Esophagus (tissue), 2 donors: ENCODE measurements around the gene RPL28. TPM values are rescaled to one million over a fixed set of nuclear protein-coding genes. Genes with fewer than 3 reads are reported as not detected.
"Not testable (repeated sequence)": the region's sequence is repeated elsewhere in the genome, so short reads cannot be mapped to it uniquely, and the experiment has no call there.

ENCODE experiments used
- H3K27ac ChIP-seq, 2 donors: one replicate each; pipeline ENCODE4 v1.5.1; 2013; ENCODE audit warnings: low read depth in 2 of 2, mild to moderate bottlenecking in 2 of 2, inconsistent platforms in 1 of 2, low read length in 1 of 2, moderate library complexity in 1 of 2
- H3K27me3 ChIP-seq, 2 donors: one replicate each; pipeline ENCODE4 v1.6.1; 2013; ENCODE audit warnings: low read length in 2 of 2, control low read depth in 1 of 2, mild to moderate bottlenecking in 1 of 2; ENCODE audit not compliant: insufficient read depth in 2 of 2, control insufficient read depth in 1 of 2
- H3K36me3 ChIP-seq, 2 donors: one replicate each; pipeline ENCODE4 v1.6.1; 2013; ENCODE audit warnings: low read length in 1 of 2; ENCODE audit not compliant: control insufficient read depth in 2 of 2, insufficient read depth in 2 of 2
- H3K4me1 ChIP-seq, 2 donors: one replicate each; pipeline ENCODE4 v1.6.1; 2013; ENCODE audit warnings: low read length in 1 of 2; ENCODE audit not compliant: control insufficient read depth in 2 of 2, insufficient read depth in 2 of 2
- H3K4me3 ChIP-seq, 2 donors: one replicate each; pipeline ENCODE4 v1.5.1; 2013; ENCODE audit warnings: low read length in 2 of 2, mild to moderate bottlenecking in 2 of 2, low read depth in 1 of 2, moderate library complexity in 1 of 2
- H3K9me3 ChIP-seq, 2 donors: one replicate each; pipeline ENCODE4 v1.6.1; 2013; ENCODE audit warnings: mild to moderate bottlenecking in 2 of 2, low read depth in 1 of 2, low read length in 1 of 2, moderate library complexity in 1 of 2; ENCODE audit not compliant: control insufficient read depth in 2 of 2, insufficient read depth in 1 of 2
- WGBS, 2 donors: extraction: QIAGEN DNeasy Blood & Tissue Kit; methylation state at CpG; one replicate each; pipeline ENCODE4 v1.1.7; 2013; 5-methylcytosine and 5-hydroxymethylcytosine counted together
- polyA plus RNA-seq, 2 donors: library from polyadenylated mRNA; stranded (reverse); fragments of 200-250 nt; gene quantifications; one replicate each; pipeline ENCODE4 v1.2.3, GENCODE V29; 2013
- donor health status: healthy with polysubstance abuse.
- donor health status: Bipolar disorder and iron deficiency.

Gene RPL28
- polyA plus RNA-seq, 2 donors: 2,179 to 2,435 TPM

DNA sequence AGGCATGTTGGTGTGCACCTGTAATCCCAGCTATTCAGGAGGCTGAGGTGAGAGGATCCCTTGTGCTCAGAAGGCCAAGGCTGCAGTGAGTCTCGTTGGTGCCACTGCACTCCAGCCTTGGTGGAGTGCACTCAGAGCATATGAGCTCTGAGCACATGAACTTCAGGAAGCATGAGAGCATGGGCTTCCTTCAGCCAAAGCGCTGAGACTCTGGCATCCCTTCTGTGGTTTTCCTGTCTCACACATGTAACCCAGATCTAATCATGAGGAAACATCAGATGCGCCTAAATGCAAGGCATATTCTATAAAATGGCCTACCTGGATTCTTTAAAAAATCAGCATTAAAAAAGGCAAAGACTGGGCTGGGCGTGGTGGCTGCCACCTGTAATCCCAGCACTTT lies 35.5 kb downstream of the RPL28 start:
- WGBS, 2 donors: 63 to 66% methylated on average over 4 of the region's 4 CpGs
- not testable (repeated sequence) for H3K36me3 ChIP-seq, H3K4me3 ChIP-seq, H3K9me3 ChIP-seq, H3K27me3 ChIP-seq, H3K4me1 ChIP-seq, H3K27ac ChIP-seq

DNA sequence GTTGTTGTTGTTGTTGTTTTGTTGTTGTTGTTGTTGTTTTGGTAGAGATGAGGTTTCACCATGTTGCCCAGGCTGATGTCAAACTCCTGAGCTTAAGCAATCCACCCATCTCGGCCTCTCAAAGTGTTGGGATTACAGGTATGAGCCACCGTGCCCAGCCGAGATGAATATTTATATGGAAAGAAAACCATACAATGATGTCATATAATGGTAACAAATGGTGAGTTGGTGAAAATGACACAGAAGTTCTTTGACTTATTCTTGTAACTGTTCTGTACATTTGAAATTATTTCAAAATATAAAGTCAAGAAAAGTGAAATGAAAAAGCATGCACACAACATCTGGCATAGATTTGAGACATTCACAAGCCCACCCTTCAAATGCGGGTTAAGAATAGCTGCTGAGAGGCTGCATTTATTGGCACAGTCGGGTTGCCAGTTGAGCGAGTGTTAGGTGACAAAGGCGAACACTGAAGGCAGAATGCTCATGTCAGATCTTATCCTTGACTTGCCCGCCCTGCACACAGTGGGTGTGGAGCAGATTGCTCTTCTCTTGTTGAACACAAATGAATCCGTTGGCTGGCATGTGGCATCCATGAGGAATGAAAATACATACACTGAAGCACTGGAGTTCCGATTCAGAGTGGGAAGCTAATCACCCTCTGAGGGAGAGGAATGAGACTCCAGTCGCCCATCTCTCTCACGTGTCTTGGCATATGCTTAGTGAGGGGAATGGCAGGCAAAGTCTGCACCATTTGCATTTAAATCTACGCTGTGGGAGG lies 37.7 kb downstream of the RPL28 start:
- H3K4me3 ChIP-seq: no peak overlapping the region
- 49 to 55% methylated on average over 13 of the region's 13 CpGs for WGBS, 2 donors
- peaks cover 0 to 1% of the 10 kb centered on the region in 2 donors for H3K27me3 ChIP-seq
- no peaks in the 10 kb centered on the region for H3K9me3 ChIP-seq
- no peaks in the 10 kb centered on the region for H3K36me3 ChIP-seq
- no peak overlapping the region for H3K27ac ChIP-seq
- no peaks in the 10 kb centered on the region for H3K4me1 ChIP-seq

DNA sequence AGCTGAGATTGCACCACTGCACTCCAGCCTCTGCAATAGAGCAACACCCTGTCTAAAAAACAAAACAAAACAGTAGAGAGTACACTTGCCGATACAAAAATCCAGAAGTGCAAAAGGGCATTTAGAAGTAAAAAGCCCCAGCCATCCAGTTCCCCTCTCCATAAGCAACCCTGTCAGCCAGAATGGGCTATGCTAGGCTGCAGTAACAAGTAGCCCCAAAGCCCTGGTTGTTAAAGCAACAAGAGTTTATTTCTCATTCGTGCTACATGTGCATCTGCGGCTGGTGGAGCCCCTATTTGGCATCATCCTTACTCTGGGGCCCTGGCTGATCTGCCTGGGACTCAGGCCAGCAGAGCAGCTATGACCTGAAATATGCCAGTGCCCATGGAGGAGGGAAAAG lies 38.8 kb downstream of the RPL28 start:
- H3K4me3 ChIP-seq: no peak overlapping the region
- 82 to 84% methylated on average over 3 of the region's 3 CpGs for WGBS, 2 donors
- no peak overlapping the region for H3K27ac ChIP-seq
- H3K27me3 ChIP-seq: peaks cover 0 to 3% of the 10 kb centered on the region in 2 donors
- H3K4me1 ChIP-seq: no peaks in the 10 kb centered on the region
- H3K9me3 ChIP-seq: no peaks in the 10 kb centered on the region
- H3K36me3 ChIP-seq: no peaks in the 10 kb centered on the region

DNA sequence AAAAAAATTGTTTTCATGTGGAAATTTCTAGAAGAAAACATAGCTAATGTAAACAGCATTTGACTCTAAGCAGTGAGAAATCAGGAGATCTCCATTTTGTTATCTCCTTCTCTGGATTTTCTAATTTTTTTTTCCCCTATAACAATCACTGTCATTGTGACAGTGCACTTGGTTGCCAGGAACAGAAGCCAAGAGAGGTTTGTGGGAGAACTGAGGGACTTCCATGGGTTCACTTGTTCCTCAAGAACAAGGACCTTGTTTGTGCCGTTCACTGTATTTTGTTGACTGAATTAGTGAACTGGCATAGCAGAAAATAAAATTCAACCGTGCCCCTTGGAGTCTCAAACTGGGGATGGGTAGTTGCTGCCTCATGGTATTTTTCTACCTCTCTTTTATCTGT lies 40.3 kb downstream of the RPL28 start:
- H3K9me3 ChIP-seq: no peaks in the 10 kb centered on the region
- no peaks in the 10 kb centered on the region for H3K4me1 ChIP-seq
- H3K27ac ChIP-seq: no peak overlapping the region
- H3K36me3 ChIP-seq: no peaks in the 10 kb centered on the region
- H3K4me3 ChIP-seq: no peak overlapping the region
- 71 to 73% methylated on average over 2 of the region's 2 CpGs for WGBS, 2 donors
- H3K27me3 ChIP-seq: peaks cover 2 to 10% of the 10 kb centered on the region in 2 donors

DNA sequence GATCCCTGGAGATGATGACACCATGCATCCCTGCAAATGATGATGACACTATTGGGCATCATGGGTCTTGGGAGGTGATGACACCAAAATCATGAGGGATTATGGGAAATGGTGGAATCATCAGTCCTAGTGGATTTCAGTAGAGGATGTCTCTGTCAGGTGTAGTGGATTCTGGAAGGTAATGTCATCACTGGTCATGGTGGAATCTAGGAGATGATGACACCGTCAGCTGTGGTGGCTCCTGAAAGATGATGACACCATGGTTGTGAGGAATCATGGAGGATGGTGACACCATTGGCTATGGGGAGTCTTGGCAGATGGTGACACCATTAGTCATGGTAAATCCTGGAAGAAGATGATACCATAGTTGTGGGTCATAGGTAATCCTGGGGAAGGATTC lies 45.5 kb downstream of the RPL28 start:
- WGBS, 2 donors: 93 to 94% methylated on average over 1 of the region's 1 CpG
- peaks cover 0 to 10% of the 10 kb centered on the region in 2 donors for H3K9me3 ChIP-seq
- H3K4me3 ChIP-seq: no peak overlapping the region
- H3K27me3 ChIP-seq: peaks cover 10 to 12% of the 10 kb centered on the region in 2 donors
- H3K36me3 ChIP-seq: no peaks in the 10 kb centered on the region
- no peak overlapping the region for H3K27ac ChIP-seq
- no peaks in the 10 kb centered on the region for H3K4me1 ChIP-seq

DNA sequence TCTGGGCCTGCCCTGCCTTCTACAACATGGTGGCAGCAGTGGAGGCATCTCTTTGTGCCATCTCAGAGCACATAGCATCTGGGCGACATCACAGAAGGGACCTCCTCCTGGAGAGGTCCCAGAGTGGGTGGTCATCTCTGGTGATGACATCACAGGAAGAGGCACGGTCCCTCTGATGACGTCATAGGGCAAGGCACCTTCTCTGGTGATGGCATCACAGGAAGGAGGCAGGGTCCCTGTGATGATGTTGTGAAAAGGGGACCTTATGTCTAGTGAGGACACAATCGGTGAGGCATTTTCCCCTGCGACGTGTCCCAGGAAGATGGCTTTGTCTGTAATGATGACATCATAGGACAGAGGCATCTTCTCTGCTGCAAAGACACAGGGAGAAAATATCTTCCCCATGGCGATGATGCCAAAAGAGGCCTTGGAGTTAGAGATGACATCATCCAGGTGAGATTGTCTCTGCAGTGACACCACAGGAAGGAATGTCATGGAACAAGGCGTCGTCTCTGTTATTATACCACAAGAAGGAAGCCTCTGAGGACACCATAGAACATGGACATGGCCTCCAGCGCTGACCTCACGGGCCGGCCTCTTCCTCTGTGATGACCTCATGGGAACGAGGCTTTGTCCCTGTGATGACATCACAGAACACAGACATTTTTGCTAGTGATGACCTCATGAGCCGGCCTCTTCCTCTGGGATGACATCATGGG lies 46.7 kb downstream of the RPL28 start:
- Histone ChIP-seq H3K27ac (no peak overlapping the region), H3K36me3 (no peaks in the 10 kb centered on the region), H3K27me3 (peaks cover 10 to 14% of the 10 kb centered on the region in 2 donors), H3K9me3 (peaks cover 0 to 10% of the 10 kb centered on the region in 2 donors), H3K4me3 (no peak overlapping the region), H3K4me1 (no peaks in the 10 kb centered on the region)
- WGBS, 2 donors: 85 to 88% methylated on average over 14 of the region's 14 CpGs

DNA sequence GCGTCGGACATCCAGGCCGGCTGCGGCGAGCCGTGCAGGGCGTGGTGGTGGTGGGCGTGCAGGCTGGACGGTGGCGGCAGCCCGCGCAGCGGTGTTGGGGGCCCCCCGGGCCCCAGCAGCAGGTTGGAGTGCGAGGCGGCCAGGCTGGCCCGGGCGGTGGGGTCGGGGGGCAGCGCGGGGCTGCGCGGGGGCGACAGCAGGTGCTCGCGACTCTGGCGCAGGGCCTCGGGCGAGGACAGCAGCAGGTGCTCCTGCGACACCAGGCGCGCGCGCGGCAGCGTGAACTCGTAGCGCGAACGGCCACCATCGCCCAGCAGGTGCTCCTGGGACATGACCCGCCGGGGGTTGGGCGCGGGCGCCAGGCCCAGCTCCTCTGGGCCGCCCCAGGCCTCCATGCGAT lies 47.6 kb downstream of the RPL28 start:
- H3K27ac ChIP-seq: no peak overlapping the region
- H3K9me3 ChIP-seq: peaks cover 0 to 10% of the 10 kb centered on the region in 2 donors
- H3K4me3 ChIP-seq: no peak overlapping the region
- WGBS, 2 donors: 14 to 17% methylated on average over 24 to 48 of the region's 48 CpGs
- peaks cover 10 to 19% of the 10 kb centered on the region in 2 donors for H3K27me3 ChIP-seq
- no peaks in the 10 kb centered on the region for H3K36me3 ChIP-seq
- no peaks in the 10 kb centered on the region for H3K4me1 ChIP-seq

DNA sequence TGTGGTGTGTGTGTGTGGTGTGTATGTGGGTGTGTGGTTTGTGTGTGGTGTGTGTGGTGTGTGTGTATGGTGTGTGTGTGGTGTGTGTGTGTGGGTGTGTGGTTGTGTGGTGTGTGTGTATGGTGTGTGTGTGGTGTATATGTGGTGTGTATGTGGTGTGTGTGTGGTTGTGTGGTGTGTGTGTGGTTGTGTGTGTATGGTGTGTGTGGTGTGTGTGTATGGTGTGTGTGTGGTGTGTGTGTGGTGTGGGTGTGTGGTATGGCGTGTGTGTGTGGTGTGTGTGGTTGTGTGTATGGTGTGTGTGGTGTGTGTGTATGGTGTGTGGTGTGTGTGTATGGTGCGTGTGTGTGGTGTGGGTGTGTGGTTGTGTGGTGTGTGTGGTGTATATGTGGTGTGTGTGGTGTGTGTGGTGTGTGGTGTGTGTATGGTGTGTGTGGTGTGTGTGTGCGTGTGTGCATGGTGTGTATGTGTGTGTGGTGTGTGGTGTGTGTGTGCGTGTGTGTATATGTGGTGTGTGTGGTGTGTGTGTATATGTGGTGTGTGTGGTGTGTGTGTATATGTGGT lies 48.7 kb downstream of the RPL28 start:
- WGBS, 2 donors: 81 to 96% methylated on average over 4 of the region's 4 CpGs
- no peaks in the 10 kb centered on the region for H3K4me1 ChIP-seq
- peaks cover 0 to 12% of the 10 kb centered on the region in 2 donors for H3K9me3 ChIP-seq
- H3K4me3 ChIP-seq: no peak overlapping the region
- H3K27me3 ChIP-seq: peaks cover 7 to 27% of the 10 kb centered on the region in 2 donors
- H3K27ac ChIP-seq: no peak overlapping the region
- H3K36me3 ChIP-seq: no peaks in the 10 kb centered on the region

DNA sequence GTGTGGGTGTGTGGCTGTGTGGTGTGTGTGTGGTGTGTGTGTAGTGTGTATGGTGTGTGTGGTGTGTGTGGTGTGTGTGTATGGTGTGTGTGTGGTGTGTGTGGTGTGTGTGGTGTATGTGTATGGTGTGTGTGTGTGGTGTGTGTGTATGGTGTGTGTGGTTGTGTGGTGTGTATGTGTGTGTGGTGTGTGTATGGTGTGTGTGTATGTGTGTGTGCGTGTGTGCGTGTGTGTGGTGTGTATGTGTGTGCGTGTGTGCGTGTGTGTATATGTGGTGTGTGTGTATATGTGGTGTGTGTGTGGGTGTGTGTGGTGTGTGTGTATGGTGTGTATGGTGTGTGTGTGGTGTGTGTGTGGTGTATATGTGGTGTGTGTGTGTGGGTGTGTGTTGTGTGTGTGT lies 49.3 kb downstream of the RPL28 start:
- Histone ChIP-seq H3K4me1 (no peaks in the 10 kb centered on the region), H3K27me3 (peaks cover 4 to 28% of the 10 kb centered on the region in 2 donors), H3K4me3 (no peak overlapping the region), H3K27ac (no peak overlapping the region), H3K36me3 (no peaks in the 10 kb centered on the region), H3K9me3 (peaks cover 0 to 12% of the 10 kb centered on the region in 2 donors)
- WGBS, 2 donors: 95 to 96% methylated on average over 4 of the region's 4 CpGs
